Measurements from ENCODE around the gene SLC7A11. TPM values are rescaled to one million over a fixed set of nuclear protein-coding genes. Genes with fewer than 3 reads are reported as not detected.

Gene SLC7A11
- total and polyA plus RNA-seq, 2 experiments from 2014 or later = 0.40 to 1.3 TPM

DNA sequence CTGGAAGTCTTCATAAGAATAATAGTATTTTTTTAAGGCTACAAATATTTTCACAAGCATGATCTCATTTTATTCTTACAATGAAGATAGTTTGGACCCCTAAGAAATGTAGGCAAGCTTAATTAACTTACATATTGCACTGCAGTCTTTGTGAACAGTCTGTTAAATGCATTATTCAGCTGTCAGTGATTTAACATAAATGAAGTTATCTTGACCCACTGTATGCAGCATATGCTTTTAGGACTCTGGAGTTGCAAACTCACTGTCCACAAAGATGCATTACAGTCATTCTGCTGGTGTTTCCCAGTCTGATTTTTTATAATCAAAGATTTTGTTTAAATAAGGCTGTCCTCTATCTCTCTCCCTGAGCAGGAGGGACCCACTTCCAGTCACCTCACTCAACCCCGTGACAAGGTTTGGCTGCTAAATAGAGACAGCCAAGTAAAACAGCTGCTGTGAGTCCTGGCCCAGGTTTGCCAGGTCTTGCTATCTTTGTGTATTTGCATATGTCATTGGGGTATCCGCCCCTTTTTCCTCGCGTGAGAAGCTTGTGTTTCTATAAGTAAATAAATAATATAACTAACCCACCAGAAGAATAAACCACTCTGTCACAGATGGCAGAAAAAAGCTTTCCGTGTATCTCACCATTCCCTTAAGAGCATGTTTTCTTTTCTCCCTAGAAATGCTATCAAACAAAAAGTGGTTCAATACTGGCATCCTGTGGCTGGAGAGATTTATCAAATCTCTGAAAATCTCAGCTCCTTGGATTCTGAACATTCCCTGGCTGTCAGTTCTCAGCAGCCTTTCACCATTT lies 67.0 kb downstream of the SLC7A11 start:
- H3K4me1 ChIP-seq (ENCODE audit: low read depth) = peaks cover 9% of the 10 kb centered on the region
- peak; percentile 18 to 48 for DNase-seq (ENCODE audit: low read depth in 1 of 2, low spot score in 1 of 2)
- TF ChIP-seq, protein P1, sequence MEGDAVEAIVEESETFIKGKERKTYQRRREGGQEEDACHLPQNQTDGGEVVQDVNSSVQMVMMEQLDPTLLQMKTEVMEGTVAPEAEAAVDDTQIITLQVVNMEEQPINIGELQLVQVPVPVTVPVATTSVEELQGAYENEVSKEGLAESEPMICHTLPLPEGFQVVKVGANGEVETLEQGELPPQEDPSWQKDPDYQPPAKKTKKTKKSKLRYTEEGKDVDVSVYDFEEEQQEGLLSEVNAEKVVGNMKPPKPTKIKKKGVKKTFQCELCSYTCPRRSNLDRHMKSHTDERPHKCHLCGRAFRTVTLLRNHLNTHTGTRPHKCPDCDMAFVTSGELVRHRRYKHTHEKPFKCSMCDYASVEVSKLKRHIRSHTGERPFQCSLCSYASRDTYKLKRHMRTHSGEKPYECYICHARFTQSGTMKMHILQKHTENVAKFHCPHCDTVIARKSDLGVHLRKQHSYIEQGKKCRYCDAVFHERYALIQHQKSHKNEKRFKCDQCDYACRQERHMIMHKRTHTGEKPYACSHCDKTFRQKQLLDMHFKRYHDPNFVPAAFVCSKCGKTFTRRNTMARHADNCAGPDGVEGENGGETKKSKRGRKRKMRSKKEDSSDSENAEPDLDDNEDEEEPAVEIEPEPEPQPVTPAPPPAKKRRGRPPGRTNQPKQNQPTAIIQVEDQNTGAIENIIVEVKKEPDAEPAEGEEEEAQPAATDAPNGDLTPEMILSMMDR (IDR thresholded peaks at IDR 0.05; ENCODE audit: low read depth, low read length) = peak; percentile 10
- H3K9me3 ChIP-seq (ENCODE audit: low read depth) = no peaks in the 10 kb centered on the region
- H3K27ac ChIP-seq = peak overlapping the region; percentile 24
- no peak overlapping the region for H3K4me3 ChIP-seq
- no peaks in the 10 kb centered on the region for H3K36me3 ChIP-seq
- H3K27me3 ChIP-seq = no peaks in the 10 kb centered on the region

GRCh38 chr4:138164208-138164607 lies 77.9 kb downstream of the SLC7A11 start:
- no peak for DNase-seq (ENCODE audit: low read depth in 1 of 2, low spot score in 1 of 2)
- H3K36me3 ChIP-seq = no peaks in the 10 kb centered on the region
- no peaks in the 10 kb centered on the region for H3K9me3 ChIP-seq (ENCODE audit: low read depth)
- no peak overlapping the region for H3K27ac ChIP-seq
- H3K27me3 ChIP-seq = no peaks in the 10 kb centered on the region
- TF ChIP-seq, protein P1 (IDR thresholded peaks at IDR 0.05; ENCODE audit: low read depth, low read length) = no peak
- no peak overlapping the region for H3K4me3 ChIP-seq
- H3K4me1 ChIP-seq (ENCODE audit: low read depth) = no peaks in the 10 kb centered on the region

GRCh38 chr4:138163171-138163570 lies 79.0 kb downstream of the SLC7A11 start:
- Histone ChIP-seq H3K4me1 (ENCODE audit: low read depth) (no peaks in the 10 kb centered on the region), H3K36me3 (no peaks in the 10 kb centered on the region), H3K9me3 (ENCODE audit: low read depth) (no peaks in the 10 kb centered on the region), H3K4me3 (no peak overlapping the region), H3K27ac (no peak overlapping the region), H3K27me3 (no peaks in the 10 kb centered on the region)
- DNase-seq (ENCODE audit: low read depth in 1 of 2, low spot score in 1 of 2) = no peak
- TF ChIP-seq, protein P1 (IDR thresholded peaks at IDR 0.05; ENCODE audit: low read depth, low read length) = no peak

- H3K4me3 ChIP-seq = no peak overlapping the region
- TF ChIP-seq, protein P1 (IDR thresholded peaks at IDR 0.05; ENCODE audit: low read depth, low read length) = no peak
- no peaks in the 10 kb centered on the region for H3K36me3 ChIP-seq
- no peaks in the 10 kb centered on the region for H3K4me1 ChIP-seq (ENCODE audit: low read depth)
- no peak for DNase-seq (ENCODE audit: low read depth in 1 of 2, low spot score in 1 of 2)
- no peaks in the 10 kb centered on the region for H3K27me3 ChIP-seq
- no peaks in the 10 kb centered on the region for H3K9me3 ChIP-seq (ENCODE audit: low read depth)
- H3K27ac ChIP-seq = no peak overlapping the region
Measured at GRCh38 chr4:138162259-138162658, 79.9 kb downstream of the SLC7A11 start.

DNA sequence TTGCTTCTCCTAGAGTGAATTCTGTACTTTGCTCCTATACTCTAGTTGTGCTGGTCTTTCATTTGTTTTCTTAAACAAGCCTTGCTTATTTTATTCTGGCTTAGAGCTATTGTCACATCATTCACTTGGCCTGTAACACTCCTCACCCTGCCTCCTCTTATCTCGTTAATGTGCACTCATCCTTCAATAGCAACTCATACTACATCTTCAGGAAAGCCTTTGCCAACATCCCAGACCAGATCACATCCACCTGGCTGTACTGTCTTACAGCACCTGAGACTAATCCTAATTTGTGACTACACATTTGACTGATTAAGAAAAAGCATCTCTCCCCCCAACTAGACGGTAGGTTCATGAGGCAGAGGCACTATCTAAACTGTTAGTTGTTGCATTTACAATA lies 80.8 kb downstream of the SLC7A11 start:
- H3K36me3 ChIP-seq = no peaks in the 10 kb centered on the region
- no peak for DNase-seq (ENCODE audit: low read depth in 1 of 2, low spot score in 1 of 2)
- H3K4me1 ChIP-seq (ENCODE audit: low read depth) = no peaks in the 10 kb centered on the region
- TF ChIP-seq, protein P1 (IDR thresholded peaks at IDR 0.05; ENCODE audit: low read depth, low read length) = no peak
- no peaks in the 10 kb centered on the region for H3K9me3 ChIP-seq (ENCODE audit: low read depth)
- H3K27me3 ChIP-seq = no peaks in the 10 kb centered on the region
- no peak overlapping the region for H3K27ac ChIP-seq
- H3K4me3 ChIP-seq = no peak overlapping the region

Data from cardiac muscle cell (in vitro differentiated cells and primary cell).